Central memory CD4-positive, alpha-beta T cell (primary cell): Measurements from ENCODE around the gene STX16.

Experiments
- DNase-seq: peaks from one replicate; pipeline ENCODE4 v3.0.0; 2022

The STX16 gene

DNA sequence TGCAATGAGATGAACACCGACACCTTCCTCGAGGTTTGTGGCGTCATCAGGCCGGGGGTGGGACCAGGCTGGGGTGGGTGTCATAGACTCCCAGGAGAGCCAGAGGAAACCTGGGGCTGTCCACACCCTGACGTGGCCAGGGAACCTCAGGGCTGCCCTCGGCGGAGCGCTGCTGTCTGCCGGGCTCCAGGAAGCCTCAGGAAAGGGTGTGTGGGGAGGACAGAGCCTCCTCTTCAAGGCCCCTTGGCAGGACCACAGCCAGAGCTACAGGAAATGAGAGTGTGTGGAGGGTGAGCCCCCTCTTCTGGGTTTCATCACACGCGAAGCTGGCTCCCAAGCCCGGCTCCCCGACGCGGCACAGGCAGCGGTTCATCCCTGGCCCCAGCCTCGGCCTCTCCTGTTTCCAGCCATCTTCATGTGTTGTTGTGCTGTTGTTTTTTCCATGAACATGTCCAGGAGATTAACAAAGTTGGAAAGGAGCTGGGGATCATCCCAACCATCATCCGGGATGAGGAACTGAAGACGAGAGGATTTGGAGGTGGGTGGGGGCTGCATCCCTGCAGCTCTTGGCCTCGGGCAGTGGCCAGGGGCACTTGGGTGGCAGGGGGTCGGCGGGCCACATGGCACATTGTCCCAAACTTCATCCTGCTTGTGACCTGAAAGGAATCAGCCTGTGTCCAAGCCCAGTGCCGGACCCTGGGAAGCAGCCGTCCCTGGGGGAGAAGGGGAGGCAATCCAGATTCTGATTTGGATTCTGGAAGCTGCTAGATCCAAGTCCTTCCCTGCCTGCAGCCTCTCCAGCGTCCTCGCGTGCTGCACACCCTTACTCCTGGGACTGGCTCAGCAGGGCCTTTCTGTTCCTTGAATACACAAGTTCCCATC lies 47.9 kb downstream of the STX16 start:
- no peak for DNase-seq

DNA sequence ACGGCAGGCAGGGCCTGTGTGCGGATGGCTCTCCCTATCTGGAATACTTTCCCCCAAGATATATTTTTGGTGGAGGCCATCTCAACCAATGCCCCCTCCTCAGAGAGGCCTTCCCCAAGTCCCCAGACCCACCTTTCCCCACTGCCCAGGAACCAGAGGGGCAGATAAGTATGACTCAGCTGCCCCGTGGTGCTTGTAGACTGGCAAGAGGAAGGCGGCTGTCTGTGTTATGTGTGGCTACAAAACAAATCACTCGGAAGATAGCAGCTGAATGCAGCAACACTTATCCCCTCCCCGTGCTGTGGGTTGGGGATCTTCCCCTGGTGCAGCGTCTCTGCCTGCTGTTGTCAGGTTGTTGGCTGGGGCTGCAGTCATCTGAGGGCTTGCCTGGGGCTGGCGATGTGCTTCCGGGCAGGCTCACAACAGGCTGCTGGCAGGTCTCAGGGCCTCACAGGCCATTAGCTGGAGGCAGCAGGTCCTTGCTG lies 48.6 kb downstream of the STX16 start:
- no peak for DNase-seq

- DNase-seq: no peak
Measured at GRCh38 chr20:58700121-58700821, 49.2 kb downstream of the STX16 start.

DNA sequence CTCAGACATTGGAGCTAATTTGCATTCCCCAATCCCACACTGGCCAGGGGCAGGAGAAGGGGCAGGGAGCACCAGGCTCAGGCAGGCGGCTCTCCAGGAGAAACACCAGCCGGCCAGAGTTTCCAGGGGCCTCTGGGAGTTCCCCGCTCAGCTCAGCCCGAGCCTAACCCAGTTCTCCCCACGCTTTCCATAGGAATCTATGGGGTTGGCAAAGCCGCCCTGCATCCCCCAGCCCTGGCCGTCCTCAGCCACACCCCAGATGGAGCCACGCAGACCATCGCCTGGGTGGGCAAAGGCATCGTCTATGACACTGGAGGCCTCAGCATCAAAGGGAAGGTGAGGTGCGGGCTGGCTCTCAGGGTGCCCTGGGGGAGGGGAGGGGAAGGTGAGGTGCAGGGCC lies 49.7 kb downstream of the STX16 start:
- no peak for DNase-seq

- DNase-seq: no peak
Measured at GRCh38 chr20:58701431-58702160, 50.5 kb downstream of the STX16 start.

- no peak for DNase-seq
Measured at GRCh38 chr20:58702161-58702510, 51.1 kb downstream of the STX16 start.

DNA sequence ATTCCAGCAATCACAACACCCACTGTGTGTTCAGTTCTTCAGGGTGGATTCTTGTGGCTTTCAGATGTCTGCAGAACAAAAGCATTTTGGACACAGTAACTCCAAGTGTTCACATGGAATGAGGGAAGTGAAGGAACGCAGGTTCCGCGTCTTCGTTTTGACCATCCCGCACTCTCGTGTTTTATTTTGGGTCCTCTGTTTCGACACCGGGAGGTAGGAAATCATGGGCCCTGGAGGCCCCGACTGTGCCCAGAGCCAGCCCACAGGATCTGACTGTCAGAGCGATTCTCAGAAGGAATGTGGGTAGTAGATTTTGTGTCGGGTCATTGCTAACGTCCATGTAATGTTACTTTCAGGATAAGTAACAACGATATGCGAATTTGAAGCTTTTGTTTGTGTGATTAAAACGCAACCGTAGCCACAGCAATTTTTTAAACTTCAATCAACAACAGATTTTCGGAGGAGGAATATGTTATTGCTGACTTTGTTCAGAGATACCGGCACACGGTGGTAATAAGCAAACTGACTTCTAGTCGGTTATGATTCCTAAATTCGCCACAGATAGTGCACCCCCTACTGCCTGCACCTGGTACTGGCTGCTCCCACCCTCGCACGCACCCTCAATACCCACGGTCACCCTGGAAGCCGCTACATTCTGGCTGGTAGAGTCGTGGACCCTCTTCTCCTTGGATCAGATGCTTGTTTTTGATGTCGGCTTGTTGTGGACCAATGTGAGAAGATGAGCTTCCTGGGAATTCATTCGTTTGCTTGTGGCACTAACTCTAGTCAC lies 52.0 kb downstream of the STX16 start:
- no peak for DNase-seq

DNA sequence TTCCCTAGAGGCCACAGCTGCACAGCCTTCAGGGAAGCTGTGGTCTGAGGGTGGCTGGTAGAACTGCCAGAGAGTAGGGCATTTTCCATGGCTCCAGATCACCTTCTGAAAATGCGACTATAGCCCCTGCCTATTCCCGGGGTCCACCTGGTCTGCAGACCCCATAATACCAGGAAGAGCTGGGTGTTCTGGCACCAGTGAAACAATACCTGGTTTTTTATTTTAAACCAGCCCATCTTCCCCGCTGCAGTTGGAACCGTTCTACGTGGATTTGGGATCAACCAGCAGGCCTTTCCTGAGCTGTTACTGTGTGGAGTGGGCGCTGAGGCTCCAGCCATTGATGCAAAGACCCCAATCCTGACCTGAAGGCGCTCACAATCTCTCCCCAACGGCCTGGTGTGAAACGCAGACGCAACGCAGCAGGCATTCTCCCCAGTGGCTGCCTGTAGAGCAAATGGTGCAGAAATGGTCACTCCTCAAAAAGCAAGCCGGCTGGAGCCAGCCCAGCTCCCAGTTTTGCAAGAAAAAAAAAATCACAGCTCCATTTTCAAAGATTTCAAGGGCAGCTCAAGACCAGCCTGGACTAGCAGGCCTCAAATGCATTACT lies 52.8 kb downstream of the STX16 start:
- DNase-seq: no peak

DNA sequence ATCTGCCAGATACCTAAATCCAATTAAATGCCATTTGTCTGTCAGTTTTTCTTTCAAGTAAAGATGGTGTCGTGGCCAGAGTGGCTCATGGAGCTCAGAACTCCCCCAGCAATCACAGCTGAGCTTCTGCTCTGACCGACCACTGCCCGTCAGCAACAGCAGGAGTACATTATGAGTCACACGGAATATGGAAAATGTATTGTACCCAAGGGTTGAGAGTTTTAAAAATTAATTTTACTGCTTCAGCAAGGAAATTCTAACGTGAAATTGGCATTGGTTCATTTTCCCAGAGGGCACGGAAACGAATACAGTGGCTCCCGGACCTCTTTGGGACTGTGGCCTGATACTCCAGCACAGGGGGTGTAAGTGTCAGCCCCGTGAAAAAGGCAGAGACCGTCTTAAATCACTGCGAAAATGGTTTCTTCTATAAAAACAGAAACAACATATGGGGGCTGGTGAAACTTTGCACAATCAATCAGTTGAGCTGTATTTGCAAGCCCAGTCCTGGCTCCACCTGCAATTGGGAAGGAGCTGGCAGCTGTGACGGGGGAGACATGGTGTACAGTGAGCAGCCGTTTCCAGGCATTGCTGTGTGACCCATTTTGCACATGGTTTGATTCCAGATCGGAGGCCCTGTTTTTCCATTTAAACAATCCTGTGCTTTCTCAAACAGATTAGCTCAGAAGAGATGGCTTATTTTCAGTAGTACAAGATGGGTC lies 54.3 kb downstream of the STX16 start:
- no peak for DNase-seq

- DNase-seq: no peak
Measured at GRCh38 chr20:58706150-58706892, 55.2 kb downstream of the STX16 start.

- no peak for DNase-seq
Measured at GRCh38 chr20:58706975-58707681, 56.0 kb downstream of the STX16 start.

GRCh38 chr20:58707770-58708169 lies 56.7 kb downstream of the STX16 start:
- DNase-seq: no peak

DNA sequence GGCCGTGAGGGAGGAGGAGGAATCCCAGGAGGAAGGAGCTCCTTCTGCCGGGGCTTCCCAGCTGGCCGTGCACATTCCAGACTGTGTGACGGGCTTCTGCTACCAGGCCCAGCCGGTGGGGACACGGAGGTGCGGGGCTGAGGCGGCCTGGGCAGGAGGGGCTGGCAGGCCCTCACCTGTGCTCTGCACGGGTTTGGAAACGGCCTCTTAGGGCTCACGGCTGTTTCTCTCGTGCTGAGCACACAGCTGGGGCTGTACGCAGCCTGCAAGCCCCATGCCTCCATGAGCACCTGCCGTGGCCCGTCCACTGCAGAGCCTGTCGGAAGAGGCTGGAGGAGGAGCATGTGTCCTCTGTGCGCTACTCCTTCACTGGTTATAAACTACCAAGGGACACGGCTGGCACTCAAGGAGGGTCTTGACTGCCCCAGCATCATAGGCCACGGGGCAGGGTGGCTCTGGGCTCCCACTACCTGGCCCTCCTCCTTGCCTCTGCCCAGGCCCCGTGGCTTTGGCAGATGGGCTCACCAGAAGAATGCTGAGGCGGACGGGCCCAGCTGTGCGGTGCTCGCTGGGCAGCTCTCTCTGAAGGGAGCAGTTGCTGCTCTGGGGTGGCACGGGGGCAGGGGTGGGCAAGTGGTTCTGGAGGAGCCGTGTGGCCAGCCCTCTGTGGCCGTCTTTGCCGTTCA lies 57.3 kb downstream of the STX16 start:
- no peak for DNase-seq

- DNase-seq: no peak
Measured at GRCh38 chr20:58709013-58709702, 58.1 kb downstream of the STX16 start.

DNA sequence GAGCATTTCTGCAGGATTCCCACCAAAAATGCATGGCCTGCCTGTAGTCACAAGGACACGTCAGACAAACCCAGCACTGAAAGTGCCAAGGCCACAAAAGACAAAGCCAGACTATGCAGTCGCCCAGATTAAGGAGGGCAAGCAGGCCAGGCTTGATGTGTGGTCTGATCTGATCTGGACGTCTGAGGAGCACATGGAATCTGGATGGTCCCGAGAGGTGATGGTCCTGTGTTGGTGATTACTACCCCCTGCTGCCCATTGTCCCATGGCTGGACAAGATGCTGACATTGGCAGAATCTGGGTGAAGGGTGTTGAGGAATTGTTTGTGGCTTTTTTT lies 58.6 kb downstream of the STX16 start:
- no peak for DNase-seq

DNA sequence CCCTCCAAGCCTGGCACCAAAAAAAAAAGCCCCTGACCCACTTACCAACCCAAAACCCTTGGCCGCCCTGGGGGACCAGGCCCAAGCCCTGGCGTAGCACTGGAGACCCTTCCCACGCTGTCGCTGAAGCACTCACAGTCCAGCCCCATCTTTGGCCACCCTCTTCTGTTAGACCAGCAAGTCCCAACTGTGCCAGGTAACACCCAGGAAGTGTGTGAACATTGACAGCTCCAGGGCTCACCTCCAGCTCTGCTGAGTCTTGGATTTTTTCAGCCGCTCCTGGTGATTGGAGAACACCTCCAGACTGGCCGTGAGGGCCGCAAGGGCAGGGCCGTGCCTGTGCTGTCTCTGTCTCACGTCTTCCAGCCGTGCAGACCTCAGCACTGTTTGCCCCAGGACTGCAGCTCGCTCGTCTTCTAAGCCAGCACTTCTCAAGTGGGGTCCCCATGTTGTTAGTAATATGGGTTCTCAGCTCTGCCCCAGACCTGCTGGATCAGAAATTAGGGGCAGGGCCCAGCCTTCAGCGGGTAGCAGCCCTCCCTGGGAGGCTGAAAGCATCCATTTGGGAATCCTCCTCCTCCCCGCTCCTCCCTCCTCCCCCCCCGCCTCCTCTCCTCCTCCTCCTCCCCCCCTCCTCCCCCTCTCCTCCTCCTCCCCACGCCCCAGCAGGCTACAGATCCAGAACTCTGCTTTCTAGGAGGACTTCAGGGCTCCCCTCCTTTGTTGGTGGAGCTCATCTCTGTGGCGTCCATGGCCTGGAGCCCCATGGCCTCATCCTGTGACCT lies 59.6 kb downstream of the STX16 start:
- DNase-seq: no peak

- DNase-seq: no peak
Measured at GRCh38 chr20:58711266-58712051, 60.4 kb downstream of the STX16 start.
